ENCODE results near the gene GLP2R. TPM values are rescaled to one million over a fixed set of nuclear protein-coding genes. Genes with fewer than 3 reads are reported as not detected.

GLP2R gene
- total and polyA plus RNA-seq, 12 donors, result 0.09 to 0.41 (median 0.19) TPM; not detected in 2

DNA sequence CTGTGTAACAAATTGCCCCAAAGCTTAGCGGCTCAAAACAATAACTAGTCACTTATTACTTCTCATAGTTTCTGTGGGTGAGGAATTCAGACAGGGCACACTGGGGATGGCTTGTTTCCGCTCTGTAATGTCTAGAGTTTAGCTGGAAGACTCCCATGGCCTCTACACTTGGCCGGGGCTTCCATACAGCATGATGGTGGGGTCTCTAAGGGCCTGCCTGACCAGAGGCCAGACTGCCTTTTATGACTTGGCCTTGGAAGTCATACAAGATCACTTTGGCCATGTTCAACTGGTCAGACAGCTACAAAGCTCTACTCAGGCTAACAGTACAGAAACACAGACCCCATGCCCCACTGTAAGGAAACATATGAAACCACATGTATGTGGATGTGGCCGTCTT is 8.2 kb downstream of the GLP2R start:
- Histone ChIP-seq H3K27me3 (peaks cover 0 to 16% (median 3%) of the 10 kb centered on the region in 7 donors), H3K4me1 (peaks cover 0 to 12% (median 0%) of the 10 kb centered on the region in 9 donors), H3K27ac (no peak overlapping the region), H3K36me3 (no peaks in the 10 kb centered on the region), H3K9me3 (peaks cover 0 to 6% (median 0%) of the 10 kb centered on the region in 11 donors), H3K4me3 (no peak overlapping the region)
- intact Hi-C loops (cut with DNase I), result no loop called here
- DNase-seq, result no peak
- TF ChIP-seq, protein P1, sequence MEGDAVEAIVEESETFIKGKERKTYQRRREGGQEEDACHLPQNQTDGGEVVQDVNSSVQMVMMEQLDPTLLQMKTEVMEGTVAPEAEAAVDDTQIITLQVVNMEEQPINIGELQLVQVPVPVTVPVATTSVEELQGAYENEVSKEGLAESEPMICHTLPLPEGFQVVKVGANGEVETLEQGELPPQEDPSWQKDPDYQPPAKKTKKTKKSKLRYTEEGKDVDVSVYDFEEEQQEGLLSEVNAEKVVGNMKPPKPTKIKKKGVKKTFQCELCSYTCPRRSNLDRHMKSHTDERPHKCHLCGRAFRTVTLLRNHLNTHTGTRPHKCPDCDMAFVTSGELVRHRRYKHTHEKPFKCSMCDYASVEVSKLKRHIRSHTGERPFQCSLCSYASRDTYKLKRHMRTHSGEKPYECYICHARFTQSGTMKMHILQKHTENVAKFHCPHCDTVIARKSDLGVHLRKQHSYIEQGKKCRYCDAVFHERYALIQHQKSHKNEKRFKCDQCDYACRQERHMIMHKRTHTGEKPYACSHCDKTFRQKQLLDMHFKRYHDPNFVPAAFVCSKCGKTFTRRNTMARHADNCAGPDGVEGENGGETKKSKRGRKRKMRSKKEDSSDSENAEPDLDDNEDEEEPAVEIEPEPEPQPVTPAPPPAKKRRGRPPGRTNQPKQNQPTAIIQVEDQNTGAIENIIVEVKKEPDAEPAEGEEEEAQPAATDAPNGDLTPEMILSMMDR (IDR thresholded peaks at IDR 0.05), result no peak
- ATAC-seq, result peak in 1 of 8 donors; percentile 64
- WGBS, 2 donors, result 79 to 82% methylated on average over 4 of the region's 4 CpGs

DNA sequence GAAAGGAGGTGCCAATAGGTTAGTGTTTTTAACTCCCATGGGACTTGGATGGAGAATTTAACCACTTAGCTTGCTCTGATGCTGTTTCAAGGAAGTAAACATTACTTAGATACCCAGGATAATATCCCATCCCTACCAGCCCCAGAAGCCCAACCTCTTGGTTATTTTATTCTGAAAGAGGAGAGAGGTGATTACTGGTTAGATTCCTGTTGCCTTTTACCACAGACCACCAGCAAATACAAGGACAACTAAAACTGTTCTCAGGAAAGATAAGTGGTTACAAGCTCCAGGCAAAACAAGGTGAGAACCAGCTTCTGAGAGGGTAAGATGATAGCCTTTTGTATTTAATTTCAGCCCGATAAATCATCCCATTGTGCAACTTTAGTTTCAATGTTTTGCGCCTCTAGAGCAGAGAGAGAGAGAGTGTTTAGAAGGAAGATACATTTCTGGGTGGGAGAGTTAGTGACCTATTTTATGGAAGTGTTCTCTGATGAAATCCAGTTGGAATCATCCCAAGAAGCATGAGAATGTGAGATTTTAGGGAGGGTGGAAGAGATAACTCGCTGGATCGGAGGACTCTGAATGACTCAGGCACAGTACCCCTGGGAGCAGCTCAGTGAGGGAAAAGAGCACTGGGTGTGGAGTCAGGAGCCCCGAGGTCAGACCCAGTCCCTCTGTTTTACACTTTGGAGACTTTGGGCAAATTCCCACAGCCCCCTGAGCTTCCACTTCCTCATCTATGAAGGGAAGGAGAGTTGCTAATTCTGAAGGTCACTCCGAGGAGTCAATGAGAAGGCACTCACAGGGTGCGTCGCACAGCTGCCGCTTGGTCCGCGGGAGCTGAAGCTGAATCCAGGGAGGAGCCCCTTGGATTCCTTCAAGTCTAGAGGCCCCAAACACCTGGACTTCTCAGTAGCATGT is 12.1 kb downstream of the GLP2R start:
- H3K27me3 ChIP-seq, result peaks cover 0 to 20% (median 3%) of the 10 kb centered on the region in 7 donors
- intact Hi-C loops (cut with DNase I), result no loop called here
- H3K27ac ChIP-seq, result peak overlapping the region in 1 of 10 donors; percentile 42
- ATAC-seq, result peak; percentile 41 to 91 (median 73)
- peaks cover 9 to 24% (median 13%) of the 10 kb centered on the region in 9 donors for H3K4me1 ChIP-seq
- peaks cover 0 to 6% (median 0%) of the 10 kb centered on the region in 11 donors for H3K9me3 ChIP-seq
- no peaks in the 10 kb centered on the region for H3K36me3 ChIP-seq
- WGBS, 2 donors, result 54 to 56% methylated on average over 11 of the region's 11 CpGs
- TF ChIP-seq, protein P1 (IDR thresholded peaks at IDR 0.05), result no peak
- H3K4me3 ChIP-seq, result no peak overlapping the region
- peak; percentile 46 to 58 for DNase-seq

DNA sequence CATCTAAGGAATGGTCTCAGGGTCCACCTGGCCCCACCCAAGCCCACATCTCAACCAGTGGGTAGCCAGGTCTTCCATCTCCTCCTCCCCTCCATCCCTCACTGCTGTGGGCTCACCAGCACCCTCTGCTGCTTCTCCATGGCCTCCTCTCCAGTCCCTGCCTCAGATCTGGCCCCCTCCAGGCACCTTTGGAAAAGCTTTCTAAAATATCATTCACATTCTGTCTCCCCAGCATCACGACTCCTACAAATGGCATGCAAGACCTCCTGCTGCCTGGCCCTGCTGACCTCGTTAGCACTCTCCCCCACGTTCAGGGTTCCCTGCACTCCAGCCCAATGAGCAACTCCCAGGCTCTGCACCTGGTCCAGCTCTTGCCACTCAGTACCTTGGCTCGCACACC is 13.7 kb downstream of the GLP2R start:
- H3K9me3 ChIP-seq, result no peaks in the 10 kb centered on the region
- no peak overlapping the region for H3K4me3 ChIP-seq
- no peak overlapping the region for H3K27ac ChIP-seq
- peaks cover 9 to 36% (median 19%) of the 10 kb centered on the region in 9 donors for H3K4me1 ChIP-seq
- H3K36me3 ChIP-seq, result no peaks in the 10 kb centered on the region
- ATAC-seq, result no peak
- TF ChIP-seq, protein P1 (IDR thresholded peaks at IDR 0.05), result peak in 1 of 9 donors; percentile 6
- WGBS, 2 donors, result 65 to 77% methylated on average over 4 of the region's 4 CpGs
- DNase-seq, result no peak
- intact Hi-C loops (cut with DNase I), result no loop called here
- H3K27me3 ChIP-seq, result peaks cover 0 to 20% (median 3%) of the 10 kb centered on the region in 7 donors

DNA sequence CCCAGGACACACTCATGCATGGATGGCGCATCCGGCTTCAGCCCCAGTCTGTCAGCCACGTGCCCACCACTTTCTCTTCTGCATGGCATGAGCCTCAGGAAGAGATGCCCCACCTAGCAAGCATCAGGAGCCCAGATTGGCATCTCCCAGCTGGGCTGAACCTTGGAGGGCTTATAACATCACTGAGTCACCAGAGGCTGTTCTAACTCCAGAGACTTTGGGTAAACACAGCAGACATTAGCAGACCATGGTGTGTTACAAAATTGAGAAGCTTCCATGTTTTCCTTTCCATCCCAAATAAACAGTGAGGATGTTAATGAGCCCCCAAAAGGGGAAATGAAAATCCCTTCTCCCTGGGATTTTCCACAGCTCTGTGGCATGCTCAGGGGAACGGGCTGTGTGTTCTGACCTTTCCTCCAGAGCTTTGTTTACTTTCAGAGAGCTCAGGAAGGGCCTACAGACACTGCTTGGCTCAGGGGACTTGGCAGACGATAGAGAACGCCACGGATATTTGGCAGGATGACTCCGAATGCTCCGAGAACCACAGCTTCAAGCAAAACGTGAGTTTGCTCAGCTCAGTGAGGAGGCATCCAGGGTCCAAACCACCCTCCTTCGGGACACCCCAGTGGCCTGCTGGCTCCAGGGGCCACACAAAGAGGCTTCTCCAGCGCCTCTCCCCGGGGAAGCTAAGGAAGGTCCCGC is 16.5 kb downstream of the GLP2R start:
- Histone ChIP-seq H3K9me3 (no peaks in the 10 kb centered on the region), H3K27me3 (peaks cover 0 to 20% (median 4%) of the 10 kb centered on the region in 7 donors), H3K27ac (peak overlapping the region in 9 of 10 donors; percentile 4 to 79 (median 52)), H3K4me3 (no peak overlapping the region), H3K4me1 (peaks cover 9 to 36% (median 19%) of the 10 kb centered on the region in 9 donors), H3K36me3 (no peaks in the 10 kb centered on the region)
- peak; percentile 68 to 92 (median 85) for ATAC-seq
- WGBS, 2 donors, result 38 to 43% methylated on average over 14 of the region's 14 CpGs
- TF ChIP-seq, protein P1 (IDR thresholded peaks at IDR 0.05), result no peak
- intact Hi-C loops (cut with DNase I), result no loop called here
- DNase-seq, result peak; percentile 37 to 45

Measured in heart right ventricle (tissue), 16 donors.